Smooth muscle cell (in vitro differentiated cells): Measurements from ENCODE around the gene SPATS2. TPM values are rescaled to one million over a fixed set of nuclear protein-coding genes. Genes with fewer than 3 reads are reported as not detected.
A peak's percentile ranks its signal among the peaks of the same experiment; 100 is the strongest.

Experiments
- DNase-seq: peaks from one replicate; lab custom pipeline; 2025; ENCODE audit not compliant: unreplicated experiment; lab: John Stamatoyannopoulos, UW
- H2AFZ ChIP-seq: fragments of 200-600 bp; sonication (generic); 2 replicates; pipeline ENCODE4 v1.6.0; 2016; ENCODE audit warnings: antibody characterized with exemption, low read depth, mild to moderate bottlenecking
- H3F3A ChIP-seq: fragments of 200-600 bp; sonication (generic); 2 replicates; pipeline ENCODE4 v1.6.0; 2017; ENCODE audit warnings: antibody characterized with exemption, low read depth
- H3K27ac ChIP-seq: fragments of 200-600 bp; sonication (generic); 2 replicates; pipeline ENCODE4 v1.5.1; 2016; ENCODE audit warnings: low read depth, mild to moderate bottlenecking
- H3K27me3 ChIP-seq: fragments of 200-600 bp; sonication (generic); 2 replicates; pipeline ENCODE4 v1.6.1; 2016; ENCODE audit warnings: low read depth, mild to moderate bottlenecking
- H3K36me3 ChIP-seq: fragments of 200-600 bp; sonication (generic); 2 replicates; pipeline ENCODE4 v1.5.1; 2016; ENCODE audit warnings: low read depth
- H3K4me1 ChIP-seq: fragments of 200-600 bp; sonication (generic); 2 replicates; pipeline ENCODE4 v1.5.1; 2016; ENCODE audit warnings: low read depth
- H3K4me2 ChIP-seq: fragments of 200-600 bp; sonication (generic); 2 replicates; pipeline ENCODE4 v1.6.0; 2016; ENCODE audit warnings: mild to moderate bottlenecking
- H3K4me3 ChIP-seq: fragments of 200-600 bp; sonication (generic); 2 replicates; pipeline ENCODE4 v1.5.1; 2016; ENCODE audit warnings: mild to moderate bottlenecking
- H3K79me2 ChIP-seq: fragments of 200-600 bp; sonication (generic); 2 replicates; pipeline ENCODE4 v1.6.0; 2016; ENCODE audit warnings: low read depth, mild to moderate bottlenecking
- H3K9ac ChIP-seq: fragments of 200-600 bp; sonication (generic); 2 replicates; pipeline ENCODE4 v1.6.0; 2016; ENCODE audit warnings: low read depth
- H3K9me3 ChIP-seq: fragments of 200-600 bp; sonication (generic); replicated peaks from 2 replicates; pipeline ENCODE4 v1.5.1; 2016; ENCODE audit warnings: low read depth
- H4K20me1 ChIP-seq: fragments of 200-600 bp; sonication (generic); 2 replicates; pipeline ENCODE4 v1.6.0; 2016; ENCODE audit warnings: low read depth
- CTCF ChIP-seq: fragments of 200-600 bp; sonication (generic); IDR thresholded peaks from 2 replicates; pipeline ENCODE4 v1.5.1; 2017; ENCODE audit warnings: borderline replicate concordance, mild to moderate bottlenecking, antibody characterized with exemption; ENCODE audit not compliant: insufficient read depth, poor library complexity, severe bottlenecking
- WGBS: methylation state at CpG from one replicate; pipeline ENCODE4 v1.1.7; 2016; ENCODE audit warnings: low lambda C conversion rate; 5-methylcytosine and 5-hydroxymethylcytosine counted together
- polyA plus RNA-seq: library from polyadenylated mRNA; unstranded; fragments of >200 nt; fragmentation: Nextera tagmentation; extraction: Ambion mirVana; gene quantifications from 2 replicates; pipeline ENCODE4 v1.2.1, GENCODE V29; 2016
- total RNA-seq: library from RNA; depleted of rRNA; stranded (reverse); fragments of >200 nt; gene quantifications from 2 replicates; pipeline ENCODE4 v1.2.3, GENCODE V29; 2014

Gene SPATS2
- total and polyA plus RNA-seq, 2 experiments from 2014 or later, result 33.6 to 35.6 TPM

DNA sequence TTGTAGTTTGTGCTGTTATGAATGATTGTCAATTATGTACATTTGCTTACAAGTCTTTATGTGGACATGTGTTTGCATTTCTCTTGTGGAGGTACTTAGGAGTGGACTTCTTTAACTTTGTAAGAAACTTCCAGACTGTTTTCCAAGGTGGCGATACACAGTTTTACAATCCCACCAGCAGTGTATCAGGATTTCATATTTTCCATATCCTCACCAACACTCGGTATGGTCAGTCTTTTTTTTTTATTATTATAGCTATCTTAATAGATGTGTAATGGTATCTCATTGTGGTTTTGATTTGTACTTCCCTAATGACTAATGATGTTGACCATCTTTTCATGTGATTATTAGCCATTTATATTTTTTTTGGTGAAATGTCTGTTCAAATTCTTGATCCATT lies 97.9 kb downstream of the SPATS2 start:
- no peak overlapping the region for H2AFZ ChIP-seq
- H3K9me3 ChIP-seq, result no peaks in the 10 kb centered on the region
- DNase-seq, result no peak
- no peak for TF ChIP-seq CTCF
- H3K4me2 ChIP-seq, result no peak overlapping the region
- 96% methylated on average over 2 of the region's 2 CpGs for WGBS
- H3K79me2 ChIP-seq, result no peaks in the 10 kb centered on the region
- H3K4me1 ChIP-seq, result no peaks in the 10 kb centered on the region
- no peaks in the 10 kb centered on the region for H3K36me3 ChIP-seq
- H3K27me3 ChIP-seq, result no peaks in the 10 kb centered on the region
- H4K20me1 ChIP-seq, result peaks cover 33% of the 10 kb centered on the region
- no peak overlapping the region for H3K27ac ChIP-seq
- H3F3A ChIP-seq, result no peaks in the 10 kb centered on the region
- no peak overlapping the region for H3K4me3 ChIP-seq
- no peak overlapping the region for H3K9ac ChIP-seq

GRCh38 chr12:49470986-49471385 lies 103.7 kb downstream of the SPATS2 start:
- H3K4me2 ChIP-seq, result no peak overlapping the region
- no peak overlapping the region for H3K4me3 ChIP-seq
- no peaks in the 10 kb centered on the region for H3K4me1 ChIP-seq
- DNase-seq, result no peak
- no peak overlapping the region for H2AFZ ChIP-seq
- H3K27ac ChIP-seq, result peak overlapping the region; percentile 43
- no peak for TF ChIP-seq CTCF
- no peaks in the 10 kb centered on the region for H3K36me3 ChIP-seq
- no peaks in the 10 kb centered on the region for H3K9me3 ChIP-seq
- no peak overlapping the region for H3K9ac ChIP-seq
- peaks cover 7% of the 10 kb centered on the region for H3K79me2 ChIP-seq
- H3K27me3 ChIP-seq, result no peaks in the 10 kb centered on the region
- H4K20me1 ChIP-seq, result peaks cover 44% of the 10 kb centered on the region
- no peaks in the 10 kb centered on the region for H3F3A ChIP-seq

- Histone ChIP-seq H3K79me2 (peaks cover 7% of the 10 kb centered on the region), H3K9ac (no peak overlapping the region), H2AFZ (no peak overlapping the region), H3K27me3 (no peaks in the 10 kb centered on the region), H3K4me3 (no peak overlapping the region), H3K4me2 (no peak overlapping the region), H4K20me1 (peaks cover 44% of the 10 kb centered on the region), H3F3A (no peaks in the 10 kb centered on the region), H3K36me3 (no peaks in the 10 kb centered on the region), H3K9me3 (no peaks in the 10 kb centered on the region), H3K27ac (no peak overlapping the region), H3K4me1 (no peaks in the 10 kb centered on the region)
- 100% methylated on average over 1 of the region's 1 CpG for WGBS
- TF ChIP-seq CTCF, result no peak
- DNase-seq, result no peak
Observed at GRCh38 chr12:49471557-49471956, 104.3 kb downstream of the SPATS2 start.

- H3K36me3 ChIP-seq, result no peaks in the 10 kb centered on the region
- H4K20me1 ChIP-seq, result peaks cover 36% of the 10 kb centered on the region
- no peak overlapping the region for H3K9ac ChIP-seq
- no peaks in the 10 kb centered on the region for H3K9me3 ChIP-seq
- no peaks in the 10 kb centered on the region for H3K27me3 ChIP-seq
- H3K4me3 ChIP-seq, result no peak overlapping the region
- no peak for TF ChIP-seq CTCF
- WGBS, result 89% methylated on average over 12 of the region's 12 CpGs
- H3K4me1 ChIP-seq, result peaks cover 6% of the 10 kb centered on the region
- no peaks in the 10 kb centered on the region for H3F3A ChIP-seq
- no peak for DNase-seq
- H3K4me2 ChIP-seq, result no peak overlapping the region
- H2AFZ ChIP-seq, result no peak overlapping the region
- no peak overlapping the region for H3K27ac ChIP-seq
- peaks cover 7% of the 10 kb centered on the region for H3K79me2 ChIP-seq
Observed at GRCh38 chr12:49476091-49476490, 108.8 kb downstream of the SPATS2 start.
